Endodermal cell (in vitro differentiated cells): ENCODE data around the gene IL11. TPM values are rescaled to one million over a fixed set of nuclear protein-coding genes. Genes with fewer than 3 reads are reported as not detected.

ENCODE experiments used
- DNase-seq: peaks from one replicate; pipeline ENCODE4 v3.0.0-alpha.2; 2017
- H3K27ac ChIP-seq: 2 replicates; pipeline ENCODE4 v1.5.1; 2013; ENCODE audit warnings: mild to moderate bottlenecking, low read depth, low read length, moderate library complexity
- H3K27me3 ChIP-seq: 2 replicates; pipeline ENCODE4 v1.6.1; 2013; ENCODE audit warnings: mild to moderate bottlenecking, low read length, moderate library complexity; ENCODE audit not compliant: insufficient read depth, control insufficient read depth, poor library complexity, severe bottlenecking
- H3K36me3 ChIP-seq: 2 replicates; pipeline ENCODE4 v1.7.0; 2013; ENCODE audit warnings: mild to moderate bottlenecking, low read length, moderate library complexity; ENCODE audit not compliant: control insufficient read depth, insufficient read depth
- H3K4me1 ChIP-seq: one replicate; pipeline ENCODE4 v1.7.0; 2013; ENCODE audit warnings: low read length; ENCODE audit not compliant: control insufficient read depth, insufficient read depth
- H3K4me3 ChIP-seq: 2 replicates; pipeline ENCODE4 v1.5.1; 2013; ENCODE audit warnings: mild to moderate bottlenecking, low read length, moderate library complexity
- H3K9ac ChIP-seq: 2 replicates; pipeline ENCODE4 v1.6.1; 2013; ENCODE audit warnings: mild to moderate bottlenecking, low read length, moderate library complexity; ENCODE audit not compliant: poor library complexity, severe bottlenecking; ENCODE audit errors: extremely low read depth
- H3K9me3 ChIP-seq: 2 replicates; pipeline ENCODE4 v1.6.1; 2013; ENCODE audit warnings: mild to moderate bottlenecking, low read length, moderate library complexity; ENCODE audit not compliant: control insufficient read depth
- H3K27ac Mint-ChIP-seq: 2 replicates; pipeline ENCODE4 v1.8.0; 2020; ENCODE audit warnings: mixed read lengths
- H3K27me3 Mint-ChIP-seq: 2 replicates; pipeline ENCODE4 v1.8.0; 2021; ENCODE audit warnings: mild to moderate bottlenecking, mixed read lengths; ENCODE audit not compliant: insufficient read depth
- H3K36me3 Mint-ChIP-seq: 2 replicates; pipeline ENCODE4 v1.8.0; 2020; ENCODE audit warnings: low read depth, mixed read lengths
- H3K4me1 Mint-ChIP-seq: 2 replicates; pipeline ENCODE4 v1.8.0; 2020; ENCODE audit warnings: mixed read lengths
- H3K4me3 Mint-ChIP-seq: 2 replicates; pipeline ENCODE4 v1.8.0; 2020; ENCODE audit warnings: mild to moderate bottlenecking, moderate library complexity, mixed read lengths
- H3K9me3 Mint-ChIP-seq: 2 replicates; pipeline ENCODE4 v1.8.0; 2020; ENCODE audit warnings: mild to moderate bottlenecking, mixed read lengths
- WGBS, 2 experiments: methylation state at CpG; one replicate each; pipeline versions ENCODE4 v1.1.5 to v1.1.7; 2013; ENCODE audit warnings: missing lambda C conversion rate in 2 of 2, mixed read lengths in 1 of 2; ENCODE audit not compliant: insufficient coverage in 1 of 2, insufficient read length in 1 of 2; 5-methylcytosine and 5-hydroxymethylcytosine counted together
- total RNA-seq, 2 donors: library from RNA; stranded (reverse); fragmentation: NEBNext Ultra II Directional in 1 of 2; extraction: Animal tissue kit (Norgen Biotek cat#: 25700) in 1 of 2; gene quantifications; 2 replicates in 1 of 2; 3 replicates in 1 of 2; pipeline ENCODE4 v1.2.1, GENCODE V29; 2021
- TF ChIP-seq, protein P1 (sequence below): fragments of 200-600 bp; sonication (generic); conservative IDR thresholded peaks from 2 replicates; pipeline ENCODE4 v1.5.0; 2021; ENCODE audit warnings: antibody characterized with exemption, mild to moderate bottlenecking

The IL11 gene
- total RNA-seq, 2 donors from 2014 or later = 0.91 to 1.7 TPM

DNA sequence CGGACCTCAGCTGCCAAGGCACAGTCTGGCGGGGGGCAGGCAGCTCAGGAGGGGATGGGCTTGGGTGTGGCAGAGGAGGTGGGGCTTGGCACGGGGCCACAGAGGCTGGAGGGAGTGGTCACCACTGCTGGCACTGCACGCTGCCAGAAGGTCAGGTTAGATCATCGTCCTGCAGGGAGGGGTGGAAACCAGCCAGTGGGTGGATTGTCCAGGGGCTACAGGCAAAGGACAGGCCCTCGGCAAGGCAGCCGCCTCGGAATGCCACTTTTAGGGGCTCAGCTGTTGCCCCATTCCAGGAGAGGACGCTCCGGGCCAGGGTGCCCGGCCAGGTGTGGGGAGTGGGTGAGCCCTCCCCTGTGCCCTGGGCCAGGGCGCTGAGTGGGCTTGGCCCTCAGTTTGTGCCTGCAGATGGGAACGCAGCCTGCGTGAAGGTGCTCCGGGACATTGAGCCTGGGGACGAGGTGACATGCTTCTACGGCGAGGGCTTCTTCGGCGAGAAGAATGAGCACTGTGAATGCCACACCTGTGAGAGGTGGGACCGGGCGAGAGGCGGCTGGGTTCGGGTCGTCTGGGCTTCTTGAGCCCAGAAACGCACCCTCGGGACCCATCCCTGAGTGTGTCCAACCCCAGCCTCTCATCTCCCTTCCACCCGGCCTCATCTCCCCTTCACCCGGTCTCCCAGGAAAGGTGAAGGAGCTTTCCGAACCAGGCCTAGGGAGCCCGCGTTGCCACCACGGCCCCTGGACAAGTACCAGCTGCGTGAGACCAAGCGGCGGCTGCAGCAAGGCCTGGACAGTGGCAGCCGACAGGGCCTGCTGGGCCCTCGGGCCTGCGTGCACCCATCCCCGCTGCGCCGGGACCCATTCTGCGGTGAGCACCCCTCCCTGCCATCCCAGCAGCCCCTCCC is 24.2 kb downstream of the IL11 start:
- Histone ChIP-seq H3K36me3 (peaks cover 47% of the 10 kb centered on the region), H3K4me3 (no peak overlapping the region), H3K27ac (peak overlapping the region; percentile 16), H3K4me1 (peaks cover 9% of the 10 kb centered on the region), H3K9ac (no peak overlapping the region), H3K27me3 (peaks cover 1% of the 10 kb centered on the region), H3K9me3 (no peaks in the 10 kb centered on the region)
- DNase-seq = peak; percentile 45
- H3K27me3 Mint-ChIP-seq = peaks cover 8% of the 10 kb centered on the region
- no peak overlapping the region for H3K4me3 Mint-ChIP-seq
- peaks cover 46% of the 10 kb centered on the region for H3K36me3 Mint-ChIP-seq
- WGBS, 2 experiments = 91 to 92% methylated on average over 28 to 43 of the region's 43 CpGs
- peaks cover 16% of the 10 kb centered on the region for H3K4me1 Mint-ChIP-seq
- TF ChIP-seq, protein P1, sequence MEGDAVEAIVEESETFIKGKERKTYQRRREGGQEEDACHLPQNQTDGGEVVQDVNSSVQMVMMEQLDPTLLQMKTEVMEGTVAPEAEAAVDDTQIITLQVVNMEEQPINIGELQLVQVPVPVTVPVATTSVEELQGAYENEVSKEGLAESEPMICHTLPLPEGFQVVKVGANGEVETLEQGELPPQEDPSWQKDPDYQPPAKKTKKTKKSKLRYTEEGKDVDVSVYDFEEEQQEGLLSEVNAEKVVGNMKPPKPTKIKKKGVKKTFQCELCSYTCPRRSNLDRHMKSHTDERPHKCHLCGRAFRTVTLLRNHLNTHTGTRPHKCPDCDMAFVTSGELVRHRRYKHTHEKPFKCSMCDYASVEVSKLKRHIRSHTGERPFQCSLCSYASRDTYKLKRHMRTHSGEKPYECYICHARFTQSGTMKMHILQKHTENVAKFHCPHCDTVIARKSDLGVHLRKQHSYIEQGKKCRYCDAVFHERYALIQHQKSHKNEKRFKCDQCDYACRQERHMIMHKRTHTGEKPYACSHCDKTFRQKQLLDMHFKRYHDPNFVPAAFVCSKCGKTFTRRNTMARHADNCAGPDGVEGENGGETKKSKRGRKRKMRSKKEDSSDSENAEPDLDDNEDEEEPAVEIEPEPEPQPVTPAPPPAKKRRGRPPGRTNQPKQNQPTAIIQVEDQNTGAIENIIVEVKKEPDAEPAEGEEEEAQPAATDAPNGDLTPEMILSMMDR = no peak
- H3K27ac Mint-ChIP-seq = no peak overlapping the region
- no peaks in the 10 kb centered on the region for H3K9me3 Mint-ChIP-seq

DNA sequence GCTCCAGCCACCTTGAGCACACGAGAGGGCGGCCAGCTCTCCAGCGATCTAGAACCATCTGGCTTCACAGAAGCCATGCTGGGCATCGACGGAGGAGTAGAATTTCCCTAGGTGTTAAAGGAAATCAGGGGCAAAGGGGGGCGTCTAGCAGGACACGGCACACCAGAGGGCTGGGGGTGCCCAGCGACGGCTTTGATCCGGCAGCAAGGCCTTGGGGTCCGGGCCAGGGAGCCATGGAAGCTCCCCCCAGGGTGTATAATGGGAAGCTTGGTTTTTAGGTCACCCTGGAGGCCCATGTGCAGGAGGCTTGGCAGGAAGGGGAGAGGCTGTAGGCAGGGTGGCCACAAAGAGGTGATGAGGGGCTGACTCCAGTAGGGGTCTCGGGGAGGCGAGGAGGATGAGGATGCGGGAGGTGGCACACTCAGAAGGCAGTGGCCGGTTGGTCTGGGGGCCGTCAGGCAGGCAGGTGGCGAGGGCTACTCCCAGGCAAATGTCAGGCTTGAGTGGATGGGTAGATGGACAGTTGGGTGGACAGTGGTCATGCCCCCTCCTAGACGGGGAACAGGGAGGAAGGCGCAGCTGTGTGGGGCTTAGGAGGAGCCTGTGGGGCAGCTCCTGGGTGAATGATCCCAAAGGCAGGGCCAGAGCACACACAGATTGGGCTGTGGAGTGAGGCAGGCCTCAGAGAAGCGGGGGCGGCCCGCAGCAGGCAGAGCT is 25.0 kb downstream of the IL11 start:
- no peaks in the 10 kb centered on the region for H3K9me3 ChIP-seq
- Mint-ChIP-seq H3K36me3 (peaks cover 46% of the 10 kb centered on the region), H3K27me3 (peaks cover under 1% of the 10 kb centered on the region), H3K27ac (peak overlapping the region; percentile 58), H3K4me3 (no peak overlapping the region), H3K9me3 (no peaks in the 10 kb centered on the region), H3K4me1 (peaks cover 16% of the 10 kb centered on the region)
- DNase-seq = peak; percentile 41
- 94 to 99% methylated on average over 14 to 22 of the region's 22 CpGs for WGBS, 2 experiments
- peak overlapping the region; percentile 16 for H3K27ac ChIP-seq
- H3K4me1 ChIP-seq = peaks cover 9% of the 10 kb centered on the region
- H3K4me3 ChIP-seq = no peak overlapping the region
- peaks cover 47% of the 10 kb centered on the region for H3K36me3 ChIP-seq
- no peaks in the 10 kb centered on the region for H3K27me3 ChIP-seq
- TF ChIP-seq, protein P1 = no peak
- H3K9ac ChIP-seq = no peak overlapping the region

DNA sequence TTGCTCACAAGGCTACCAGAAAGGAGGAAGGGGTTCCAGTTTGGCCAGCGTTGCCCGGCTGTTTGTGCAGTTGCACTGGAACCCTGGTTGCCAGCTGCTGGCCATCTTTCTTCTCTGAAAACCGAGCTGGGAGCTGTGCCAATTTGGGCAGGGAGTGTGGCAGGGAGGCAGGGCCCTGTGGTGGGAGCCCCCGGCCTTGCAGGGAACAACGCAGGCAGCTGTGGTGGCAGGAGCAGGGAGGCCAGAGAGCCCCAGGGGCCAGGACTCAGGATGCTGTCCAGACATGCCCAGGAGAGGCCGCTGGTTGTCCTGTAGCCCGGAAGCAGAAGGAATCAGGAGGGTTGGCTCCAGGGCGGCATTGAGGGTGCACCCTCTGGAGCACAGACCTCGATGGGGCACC is 25.8 kb downstream of the IL11 start:
- H3K36me3 ChIP-seq = peaks cover 45% of the 10 kb centered on the region
- H3K27me3 ChIP-seq = no peaks in the 10 kb centered on the region
- DNase-seq = peak; percentile 54
- TF ChIP-seq, protein P1 = no peak
- peaks cover 9% of the 10 kb centered on the region for H3K4me1 ChIP-seq
- H3K27me3 Mint-ChIP-seq = no peaks in the 10 kb centered on the region
- H3K9me3 ChIP-seq = no peaks in the 10 kb centered on the region
- no peak overlapping the region for H3K4me3 ChIP-seq
- WGBS, 2 experiments = 92 to 95% methylated on average over 4 to 9 of the region's 9 CpGs
- H3K9me3 Mint-ChIP-seq = no peaks in the 10 kb centered on the region
- no peak overlapping the region for H3K4me3 Mint-ChIP-seq
- H3K27ac ChIP-seq = no peak overlapping the region
- H3K27ac Mint-ChIP-seq = no peak overlapping the region
- no peak overlapping the region for H3K9ac ChIP-seq
- peaks cover 44% of the 10 kb centered on the region for H3K36me3 Mint-ChIP-seq
- peaks cover 16% of the 10 kb centered on the region for H3K4me1 Mint-ChIP-seq
